ENCODE measurements around the gene EPB41L4A.
A peak's percentile ranks its signal among the peaks of the same experiment; 100 is the strongest.

EPB41L4A gene

GRCh38 chr5:112189391-112189790 is 229.7 kb downstream of the EPB41L4A start:
- no peak overlapping the region for H3K4me3 ChIP-seq (replicated peaks; ENCODE audit: insufficient read depth, low read length)
- no peak for DNase-seq (ENCODE audit: low read depth in 1 of 2, low spot score in 1 of 2)
- TF ChIP-seq POLR2AphosphoS5 (IDR thresholded peaks at IDR 0.05; ENCODE audit: low read depth) (no peak), GABPA (IDR thresholded peaks at IDR 0.05; ENCODE audit: low read depth) (no peak), REST (IDR thresholded peaks at IDR 0.05; ENCODE audit: insufficient replicate concordance, low read depth) (no peak), SPI1 (IDR thresholded peaks at IDR 0.05; ENCODE audit: borderline replicate concordance, low read depth) (no peak)
- TF ChIP-seq, protein P1, sequence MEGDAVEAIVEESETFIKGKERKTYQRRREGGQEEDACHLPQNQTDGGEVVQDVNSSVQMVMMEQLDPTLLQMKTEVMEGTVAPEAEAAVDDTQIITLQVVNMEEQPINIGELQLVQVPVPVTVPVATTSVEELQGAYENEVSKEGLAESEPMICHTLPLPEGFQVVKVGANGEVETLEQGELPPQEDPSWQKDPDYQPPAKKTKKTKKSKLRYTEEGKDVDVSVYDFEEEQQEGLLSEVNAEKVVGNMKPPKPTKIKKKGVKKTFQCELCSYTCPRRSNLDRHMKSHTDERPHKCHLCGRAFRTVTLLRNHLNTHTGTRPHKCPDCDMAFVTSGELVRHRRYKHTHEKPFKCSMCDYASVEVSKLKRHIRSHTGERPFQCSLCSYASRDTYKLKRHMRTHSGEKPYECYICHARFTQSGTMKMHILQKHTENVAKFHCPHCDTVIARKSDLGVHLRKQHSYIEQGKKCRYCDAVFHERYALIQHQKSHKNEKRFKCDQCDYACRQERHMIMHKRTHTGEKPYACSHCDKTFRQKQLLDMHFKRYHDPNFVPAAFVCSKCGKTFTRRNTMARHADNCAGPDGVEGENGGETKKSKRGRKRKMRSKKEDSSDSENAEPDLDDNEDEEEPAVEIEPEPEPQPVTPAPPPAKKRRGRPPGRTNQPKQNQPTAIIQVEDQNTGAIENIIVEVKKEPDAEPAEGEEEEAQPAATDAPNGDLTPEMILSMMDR (IDR thresholded peaks at IDR 0.05; ENCODE audit: insufficient read depth, low read length) = no peak
- no peak overlapping the region for H3K27ac ChIP-seq (replicated peaks)
- no peaks in the 10 kb centered on the region for H3K27me3 ChIP-seq (ENCODE audit: insufficient read depth, poor library complexity, severe bottlenecking)

DNA sequence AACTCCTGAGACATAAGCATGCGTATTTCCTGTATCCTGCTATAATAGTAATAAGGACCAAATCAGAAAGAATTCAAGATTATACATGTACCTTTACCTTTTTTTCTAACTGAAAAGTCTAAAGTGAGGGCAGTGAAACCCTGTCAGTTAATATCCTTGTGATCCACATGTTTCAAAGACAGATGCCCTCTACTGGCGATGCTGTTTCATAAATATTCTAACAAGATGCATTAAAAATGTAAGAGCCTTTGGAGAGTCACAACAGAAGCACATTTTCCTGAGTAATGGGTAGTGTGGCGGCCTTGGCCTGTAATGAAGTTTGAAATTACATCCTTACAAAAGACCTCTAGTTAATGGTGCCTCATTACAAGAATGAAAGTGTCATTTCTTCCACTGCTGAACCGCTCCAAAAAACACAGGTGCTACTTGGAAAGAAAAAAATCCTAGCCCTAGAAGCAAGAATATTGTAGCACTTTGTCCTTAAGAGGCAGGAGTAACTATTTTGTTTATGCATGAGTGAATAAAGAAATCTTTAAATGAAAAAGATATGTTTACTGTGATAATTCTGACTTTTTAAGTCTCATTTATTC is 232.6 kb downstream of the EPB41L4A start:
- TF ChIP-seq, protein P1 (IDR thresholded peaks at IDR 0.05; ENCODE audit: insufficient read depth, low read length) = peak; percentile 10
- no peak for TF ChIP-seq SPI1 (IDR thresholded peaks at IDR 0.05; ENCODE audit: borderline replicate concordance, low read depth)
- no peak for DNase-seq (ENCODE audit: low read depth in 1 of 2, low spot score in 1 of 2)
- Histone ChIP-seq H3K4me3 (replicated peaks; ENCODE audit: insufficient read depth, low read length) (no peak overlapping the region), H3K27ac (replicated peaks) (no peak overlapping the region), H3K27me3 (ENCODE audit: insufficient read depth, poor library complexity, severe bottlenecking) (no peaks in the 10 kb centered on the region)

DNA sequence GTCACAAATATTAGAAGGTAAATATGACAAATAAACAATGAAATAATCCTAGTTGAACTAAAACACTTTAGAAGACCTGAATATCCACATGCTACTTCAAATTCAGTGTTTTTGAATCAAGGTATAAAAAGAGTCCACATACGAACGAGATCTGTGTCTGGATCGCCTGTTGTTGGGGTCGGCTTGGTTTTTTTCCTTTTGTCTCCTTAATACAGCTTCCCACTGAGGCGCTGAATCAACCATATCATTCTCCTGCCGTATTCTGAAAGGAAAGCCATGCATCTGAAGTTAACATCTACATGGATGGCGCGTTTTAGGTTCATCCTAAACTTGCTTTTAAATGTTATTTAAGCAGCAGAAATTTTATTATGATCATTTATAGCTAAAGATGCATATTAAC is 235.2 kb downstream of the EPB41L4A start:
- Histone ChIP-seq H3K27me3 (ENCODE audit: insufficient read depth, poor library complexity, severe bottlenecking) (no peaks in the 10 kb centered on the region), H3K27ac (replicated peaks) (no peak overlapping the region), H3K4me3 (replicated peaks; ENCODE audit: insufficient read depth, low read length) (no peak overlapping the region)
- TF ChIP-seq POLR2AphosphoS5 (IDR thresholded peaks at IDR 0.05; ENCODE audit: low read depth) = no peak
- no peak for TF ChIP-seq SPI1 (IDR thresholded peaks at IDR 0.05; ENCODE audit: borderline replicate concordance, low read depth)
- TF ChIP-seq, protein P1 (IDR thresholded peaks at IDR 0.05; ENCODE audit: insufficient read depth, low read length) = no peak
- no peak for TF ChIP-seq REST (IDR thresholded peaks at IDR 0.05; ENCODE audit: insufficient replicate concordance, low read depth)
- no peak for TF ChIP-seq GABPA (IDR thresholded peaks at IDR 0.05; ENCODE audit: low read depth)
- no peak for DNase-seq (ENCODE audit: low read depth in 1 of 2, low spot score in 1 of 2)

Data from HL-60 (cell line).